ENCODE data around the gene S100P.
"Not testable (repeated sequence)": the region's sequence is repeated elsewhere in the genome, so short reads cannot be mapped to it uniquely, and the experiment has no call there.

Gene S100P

DNA sequence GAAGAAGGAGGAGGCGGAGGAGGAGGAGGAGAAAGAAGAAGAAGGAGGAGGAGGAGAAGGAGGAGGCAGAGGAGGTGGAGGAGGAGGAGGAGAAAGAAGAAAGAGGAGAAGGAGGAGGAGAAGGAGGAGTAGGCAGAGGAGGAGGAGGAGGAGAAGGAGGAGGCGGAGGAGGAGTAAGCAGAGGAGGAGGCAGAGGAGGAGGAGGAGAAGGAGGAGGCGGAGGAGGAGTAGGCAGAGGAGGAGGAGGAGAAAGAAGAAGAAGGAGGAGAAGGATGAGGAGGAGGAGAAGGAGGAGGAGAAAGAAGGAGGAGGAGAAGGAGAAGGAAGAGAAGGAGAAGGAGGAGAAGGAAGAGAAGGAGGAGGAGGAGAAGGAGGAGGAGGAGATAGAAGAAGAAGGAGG is 33.2 kb upstream of the S100P start:
- TF ChIP-seq JUND (IDR thresholded peaks at IDR 0.05; ENCODE audit: low read depth) = no peak
- in situ Hi-C loops (cut with HindIII; ENCODE audit: low pct_unique_long_range_greater_than_20kb, low sequenced_read_pairs) = no loop called here
- DNase-seq (ENCODE audit: low read depth in 1 of 2, low spot score in 1 of 2) = peak in 1 of 2 experiments; percentile 86

DNA sequence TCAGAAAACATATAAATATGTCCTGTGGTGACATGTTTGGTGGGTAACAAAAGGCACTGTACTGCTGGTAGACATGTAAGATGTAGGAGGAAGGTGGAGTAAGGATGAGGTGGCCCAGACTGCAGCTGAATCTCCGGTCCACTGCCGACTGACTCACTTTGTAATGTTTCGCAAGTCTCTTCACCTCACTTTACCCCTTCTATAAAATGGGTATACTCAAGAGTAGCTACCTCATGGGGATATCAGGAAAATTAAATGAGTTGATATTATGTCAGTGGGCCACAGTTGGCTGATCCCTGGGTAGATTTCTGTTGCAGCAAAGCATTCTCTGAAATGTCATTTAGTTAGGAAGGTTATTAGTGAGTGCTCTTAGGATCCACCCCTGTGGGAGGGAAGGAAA is 31.1 kb upstream of the S100P start:
- in situ Hi-C loops (cut with HindIII; ENCODE audit: low pct_unique_long_range_greater_than_20kb, low sequenced_read_pairs) = no loop called here
- no peak for TF ChIP-seq JUND (IDR thresholded peaks at IDR 0.05; ENCODE audit: low read depth)
- no peak for DNase-seq (ENCODE audit: low read depth in 1 of 2, low spot score in 1 of 2)

DNA sequence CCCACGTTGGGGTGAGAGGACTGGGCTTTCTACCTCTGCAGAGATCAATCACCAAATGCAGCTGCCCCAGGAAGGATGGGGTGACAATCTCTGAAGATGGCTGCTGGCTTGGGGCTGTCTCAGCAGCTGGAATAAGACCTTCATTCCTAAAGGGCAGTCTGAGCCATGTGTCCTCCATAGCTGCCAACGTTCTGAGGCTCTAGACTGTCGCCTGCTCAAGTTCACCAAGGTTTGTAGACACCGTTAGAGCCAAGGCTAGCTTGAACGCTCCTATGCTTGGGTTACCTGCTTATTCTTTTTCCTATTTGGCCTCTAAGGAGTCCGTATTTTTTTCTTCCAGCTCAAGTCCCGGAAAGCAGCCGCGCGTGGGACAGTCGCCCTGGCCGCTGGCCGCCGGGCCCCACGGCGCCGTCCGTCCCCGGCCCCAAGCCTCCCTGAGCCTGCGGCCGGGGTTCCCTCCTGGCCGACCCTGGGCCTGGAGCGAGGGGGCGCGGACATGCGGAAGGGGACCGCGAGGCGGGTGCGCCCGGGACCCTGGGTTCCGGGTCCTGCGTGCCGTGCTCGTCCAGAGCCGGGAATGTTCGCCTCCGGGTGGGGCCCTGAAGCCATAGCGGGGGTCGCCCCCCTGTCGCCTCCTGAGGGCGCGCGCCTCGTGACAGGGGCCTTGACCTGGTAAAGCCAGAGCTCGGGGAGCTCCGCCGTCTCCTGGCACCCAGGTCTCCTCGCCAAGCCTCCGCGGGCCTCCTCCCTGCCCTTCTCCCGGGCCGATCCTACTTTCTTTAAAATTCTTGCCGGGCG is 29.9 kb upstream of the S100P start:
- DNase-seq (ENCODE audit: low read depth in 1 of 2, low spot score in 1 of 2) = no peak
- no peak for TF ChIP-seq JUND (IDR thresholded peaks at IDR 0.05; ENCODE audit: low read depth)
- in situ Hi-C loops (cut with HindIII; ENCODE audit: low pct_unique_long_range_greater_than_20kb, low sequenced_read_pairs) = no loop called here

DNA sequence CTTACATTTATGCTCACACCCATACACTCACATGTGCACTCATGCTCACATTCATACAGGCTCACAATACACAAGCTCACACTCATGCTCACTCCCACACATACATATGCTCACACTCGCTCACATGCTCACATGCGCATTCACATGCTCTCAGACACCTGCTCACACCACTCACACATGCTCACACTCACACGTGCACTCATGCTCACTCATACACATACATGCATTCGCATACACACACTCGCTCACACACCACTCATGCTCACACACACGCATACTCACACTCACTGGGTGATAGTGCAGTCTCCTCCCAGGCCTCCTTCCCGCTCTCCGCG is 28.4 kb upstream of the S100P start:
- no peak for TF ChIP-seq JUND (IDR thresholded peaks at IDR 0.05; ENCODE audit: low read depth)
- in situ Hi-C loops (cut with HindIII; ENCODE audit: low pct_unique_long_range_greater_than_20kb, low sequenced_read_pairs) = no loop called here
- DNase-seq (ENCODE audit: low read depth in 1 of 2, low spot score in 1 of 2) = no peak

DNA sequence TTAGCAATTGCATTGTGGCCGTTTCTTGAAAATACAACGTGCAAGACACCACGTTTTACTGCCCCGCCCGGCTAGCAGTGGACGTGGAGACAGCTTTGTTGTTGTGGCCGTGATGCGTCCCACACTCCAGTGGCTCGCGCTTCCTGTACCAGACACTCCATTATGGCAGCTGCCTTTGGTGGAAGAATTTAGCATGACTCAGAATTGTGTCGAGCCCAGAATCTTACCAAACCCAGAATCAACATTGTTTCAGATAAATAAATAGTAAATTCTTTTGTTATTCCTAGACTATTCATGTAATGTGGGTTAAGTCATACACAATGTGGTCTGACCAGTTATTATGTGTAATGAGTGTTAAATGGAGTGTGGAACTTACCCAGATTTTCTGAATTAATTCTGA is 25.3 kb upstream of the S100P start:
- DNase-seq (ENCODE audit: low read depth in 1 of 2, low spot score in 1 of 2) = no peak
- in situ Hi-C loops (cut with HindIII; ENCODE audit: low pct_unique_long_range_greater_than_20kb, low sequenced_read_pairs) = no loop called here
- TF ChIP-seq JUND (IDR thresholded peaks at IDR 0.05; ENCODE audit: low read depth) = no peak

DNA sequence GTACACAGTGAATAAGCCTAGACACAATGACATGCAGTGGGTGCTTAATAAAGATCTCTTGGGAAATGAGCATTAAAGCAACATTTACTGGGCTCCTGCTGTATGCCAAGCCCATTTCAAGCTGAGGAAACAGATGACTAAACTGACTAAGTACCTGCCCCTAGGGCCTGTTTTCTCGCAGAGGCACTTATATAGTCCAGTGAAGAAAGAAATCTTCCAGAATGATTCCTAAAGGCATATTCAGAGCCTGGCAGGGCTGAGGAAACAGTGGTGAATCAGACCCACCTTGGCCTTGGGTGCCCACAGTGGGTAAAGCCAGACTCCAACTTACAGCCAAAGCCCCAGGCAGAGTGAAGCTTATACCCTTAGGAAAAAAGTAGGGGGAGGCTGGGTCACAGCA is 22.0 kb upstream of the S100P start:
- TF ChIP-seq JUND (IDR thresholded peaks at IDR 0.05; ENCODE audit: low read depth) = no peak
- in situ Hi-C loops (cut with HindIII; ENCODE audit: low pct_unique_long_range_greater_than_20kb, low sequenced_read_pairs) = no loop called here
- DNase-seq (ENCODE audit: low read depth in 1 of 2, low spot score in 1 of 2) = no peak

DNA sequence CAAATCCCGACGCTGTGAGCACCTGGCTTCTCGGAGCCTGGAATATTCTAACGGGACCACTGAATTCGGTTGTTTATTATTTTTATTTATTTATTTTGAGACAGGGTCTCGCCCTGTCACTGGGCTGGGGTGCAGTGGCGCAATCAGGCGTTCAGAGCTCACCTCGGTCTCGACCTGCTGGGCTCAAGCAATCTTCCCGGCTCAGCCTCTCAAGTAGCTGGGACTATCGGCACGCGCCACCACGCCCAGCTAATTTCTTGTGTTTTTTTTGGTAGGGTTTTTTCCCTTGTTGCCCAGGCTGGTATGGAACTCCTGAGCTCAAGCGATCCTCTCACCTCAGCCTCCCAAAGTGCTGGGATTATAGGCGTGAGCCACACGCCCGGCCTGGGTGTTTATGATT is 21.5 kb upstream of the S100P start:
- TF ChIP-seq JUND (IDR thresholded peaks at IDR 0.05; ENCODE audit: low read depth) = no peak
- in situ Hi-C loops (cut with HindIII; ENCODE audit: low pct_unique_long_range_greater_than_20kb, low sequenced_read_pairs) = no loop called here
- DNase-seq (ENCODE audit: low read depth in 1 of 2, low spot score in 1 of 2) = no peak

DNA sequence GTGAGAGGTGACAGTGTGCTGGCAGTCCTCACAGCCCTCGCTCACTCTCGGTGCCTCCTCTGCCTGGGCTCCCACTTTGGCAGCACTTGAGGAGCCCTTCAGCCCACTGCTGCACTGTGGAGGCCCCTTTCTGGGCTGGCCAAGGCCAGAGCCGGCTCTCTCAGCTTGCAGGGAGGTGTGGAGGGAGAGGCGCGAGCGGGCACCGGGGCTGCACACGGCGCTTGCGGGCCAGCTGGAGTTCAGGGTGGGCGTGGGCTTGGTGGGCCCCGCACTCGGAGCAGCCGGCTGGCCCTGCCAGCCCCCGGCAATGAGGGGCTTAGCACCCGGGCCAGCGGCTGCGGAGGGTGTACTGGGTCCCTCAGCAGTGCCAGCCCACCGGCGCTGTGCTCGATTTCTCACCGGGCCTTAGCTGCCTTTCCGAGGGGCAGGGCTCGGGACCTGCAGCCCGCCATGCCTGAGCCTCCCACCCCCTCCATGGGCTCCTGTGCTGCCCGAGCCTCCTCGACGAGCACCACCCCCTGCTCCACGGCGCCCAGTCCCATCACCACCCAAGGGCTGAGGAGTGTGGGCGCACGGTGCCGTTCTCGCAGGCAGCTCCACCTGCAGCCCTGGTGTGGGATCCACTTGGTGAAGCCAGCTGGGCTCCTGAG is 21.0 kb upstream of the S100P start:
- in situ Hi-C loops (cut with HindIII; ENCODE audit: low pct_unique_long_range_greater_than_20kb, low sequenced_read_pairs) = not testable (repeated sequence)

DNA sequence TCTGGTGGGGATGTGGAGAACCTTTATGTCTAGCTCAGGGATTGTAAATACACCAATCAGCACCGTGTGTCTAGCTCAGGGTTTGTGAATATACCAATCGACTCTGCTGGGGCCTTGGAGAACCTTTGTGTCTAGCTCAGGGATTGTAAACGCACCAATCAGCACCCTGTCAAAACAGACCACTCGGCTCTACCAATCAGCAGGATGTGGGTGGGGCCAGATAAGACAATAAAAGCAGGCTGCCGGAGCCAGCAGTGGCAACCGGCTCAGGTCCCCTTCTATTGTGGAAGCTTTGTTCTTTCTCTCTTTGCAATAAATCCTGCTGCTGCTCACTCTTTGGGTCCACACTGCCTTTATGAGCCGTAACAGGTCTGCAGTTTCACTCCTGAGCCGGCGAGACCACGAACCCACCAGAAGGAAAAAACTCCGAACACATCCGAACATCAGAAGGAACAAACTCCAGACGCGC is 20.5 kb upstream of the S100P start:
- peak in 1 of 2 experiments; percentile 68 for DNase-seq (ENCODE audit: low read depth in 1 of 2, low spot score in 1 of 2)
- in situ Hi-C loops (cut with HindIII; ENCODE audit: low pct_unique_long_range_greater_than_20kb, low sequenced_read_pairs) = not testable (repeated sequence)

More for the DNA sequence above, 21.0 kb upstream of the S100P start:
- DNase-seq (ENCODE audit: low read depth in 1 of 2, low spot score in 1 of 2) = not testable (repeated sequence)

DNA sequence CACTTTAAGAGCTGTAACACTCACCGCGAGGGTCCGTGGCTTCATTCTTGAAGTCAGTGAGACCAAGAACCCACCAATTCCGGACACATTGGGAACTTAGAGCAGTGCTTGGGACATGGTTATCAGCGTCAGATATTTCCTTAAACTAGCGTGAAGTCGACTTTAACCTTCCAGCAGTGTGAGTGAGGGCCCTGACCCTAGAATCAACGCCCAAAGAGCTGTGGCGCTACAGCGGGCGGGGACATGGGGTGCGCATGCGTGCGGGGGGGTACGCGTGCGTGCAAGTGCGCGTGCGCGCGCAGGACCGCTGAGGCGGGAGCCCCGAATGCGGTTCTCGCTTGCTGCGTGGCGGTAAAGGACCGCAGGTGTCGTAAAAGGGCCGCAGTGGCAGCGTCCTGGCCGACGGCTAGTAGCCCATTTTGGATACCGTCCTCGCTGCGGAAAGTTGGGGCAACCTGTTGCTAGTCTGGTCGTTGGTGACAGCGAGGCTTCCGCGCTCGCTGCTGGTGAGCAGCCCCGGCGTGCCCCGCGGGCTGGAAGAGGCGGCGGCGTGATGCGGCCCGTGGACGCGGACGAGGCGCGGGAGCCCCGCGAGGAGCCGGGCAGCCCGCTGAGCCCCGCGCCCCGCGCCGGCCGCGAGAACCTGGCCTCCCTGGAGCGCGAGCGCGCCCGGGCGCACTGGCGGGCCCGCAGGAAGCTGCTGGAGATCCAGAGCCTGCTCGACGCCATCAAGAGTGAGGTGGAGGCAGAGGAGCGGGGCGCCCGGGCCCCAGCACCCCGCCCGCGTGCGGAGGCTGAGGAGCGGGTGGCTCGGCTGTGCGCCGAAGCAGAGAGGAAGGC is 19.8 kb upstream of the S100P start:
- in situ Hi-C loops (cut with HindIII; ENCODE audit: low pct_unique_long_range_greater_than_20kb, low sequenced_read_pairs) = no loop called here
- TF ChIP-seq JUND (IDR thresholded peaks at IDR 0.05; ENCODE audit: low read depth) = no peak
- DNase-seq (ENCODE audit: low read depth in 1 of 2, low spot score in 1 of 2) = peak; percentile 96 to 97

DNA sequence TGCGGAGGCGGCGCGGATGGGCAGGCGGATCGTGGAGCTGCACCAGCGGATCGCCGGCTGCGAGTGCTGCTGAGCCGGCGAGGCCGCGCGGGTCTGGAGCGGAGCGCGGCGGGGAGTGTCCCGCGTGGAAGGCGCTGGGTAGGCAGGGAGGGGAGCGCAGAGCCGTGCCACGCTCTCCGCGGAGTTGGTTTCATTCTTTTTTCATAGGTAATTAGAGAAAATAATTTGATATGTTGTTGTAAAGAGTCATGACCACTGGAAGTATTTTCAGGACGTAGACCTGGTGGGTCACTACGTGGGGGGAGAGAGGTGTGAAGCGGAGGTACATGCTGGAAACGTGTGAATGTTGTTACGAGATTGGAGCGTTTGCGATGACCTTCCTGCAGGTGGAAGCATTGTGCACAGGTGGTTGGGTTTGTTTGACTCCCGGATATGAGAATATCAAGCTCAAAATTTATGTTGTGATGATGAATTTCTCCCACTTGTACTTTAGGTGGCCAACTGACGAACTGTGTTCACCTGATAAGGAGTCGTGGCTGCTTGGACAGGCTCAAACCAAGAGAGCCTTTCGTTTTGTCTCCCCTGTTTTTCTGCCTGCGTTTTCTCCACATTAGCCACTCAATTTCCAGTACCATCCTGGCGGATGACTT is 19.1 kb upstream of the S100P start:
- no peak for TF ChIP-seq JUND (IDR thresholded peaks at IDR 0.05; ENCODE audit: low read depth)
- in situ Hi-C loops (cut with HindIII; ENCODE audit: low pct_unique_long_range_greater_than_20kb, low sequenced_read_pairs) = no loop called here
- DNase-seq (ENCODE audit: low read depth in 1 of 2, low spot score in 1 of 2) = peak; percentile 70 to 77

DNA sequence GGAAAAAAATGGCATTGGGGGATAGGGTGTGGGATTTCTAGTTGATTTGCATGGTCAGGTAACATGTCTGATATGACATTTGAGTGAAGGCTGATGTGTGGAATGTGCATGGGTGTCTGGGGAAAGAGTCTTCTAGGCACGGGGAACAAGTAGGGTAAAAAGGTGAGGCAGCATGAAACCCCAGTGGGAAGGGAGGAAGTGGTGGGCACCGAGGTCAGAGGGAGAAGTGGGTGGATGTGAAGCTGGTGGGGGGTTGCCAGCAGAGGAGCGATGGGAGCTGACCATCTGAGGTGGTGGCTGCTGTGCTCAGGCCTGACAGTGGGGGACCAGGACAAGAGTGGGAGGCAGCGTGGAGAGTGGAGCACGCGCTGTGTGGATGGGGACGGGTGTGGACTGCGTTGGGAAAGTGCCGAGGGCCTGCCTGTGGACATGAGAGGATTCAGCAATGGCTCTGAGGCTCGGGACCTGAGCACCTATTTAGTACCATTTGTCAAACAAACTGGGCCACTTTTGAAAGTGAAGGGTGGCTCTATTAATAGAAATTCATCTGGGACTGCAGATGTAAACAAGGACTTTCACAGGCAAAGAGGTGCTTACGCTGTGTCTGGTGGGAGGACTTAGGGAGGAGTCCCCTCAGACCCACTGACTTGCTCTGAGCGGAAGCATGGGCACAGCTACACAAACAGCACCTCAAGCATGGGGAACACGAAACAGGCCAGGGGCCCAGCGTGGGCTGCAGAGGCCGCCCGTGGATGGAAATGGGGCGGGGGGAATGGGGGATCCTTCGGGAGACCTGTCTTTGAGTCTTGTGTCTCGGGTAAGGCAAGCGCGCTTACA is 16.7 kb upstream of the S100P start:
- DNase-seq (ENCODE audit: low read depth in 1 of 2, low spot score in 1 of 2) = no peak
- in situ Hi-C loops (cut with HindIII; ENCODE audit: low pct_unique_long_range_greater_than_20kb, low sequenced_read_pairs) = no loop called here
- TF ChIP-seq JUND (IDR thresholded peaks at IDR 0.05; ENCODE audit: low read depth) = no peak

Data from T47D (cell line).